Lower leg skin (tissue), 3 donors: ENCODE data around the gene MFNG.

Source experiments
- CTCF ChIP-seq, 3 donors: fragments of 450-650 bp; IDR thresholded peaks; one replicate each; pipeline ENCODE4 v1.5.1; 2016; ENCODE audit warnings: antibody characterized with exemption in 3 of 3, mild to moderate bottlenecking in 3 of 3, moderate library complexity in 2 of 3
- POLR2A ChIP-seq, 2 donors: fragments of 450-650 bp; IDR thresholded peaks; one replicate each; pipeline ENCODE4 v1.6.1; 2016 to 2017; ENCODE audit warnings: antibody characterized with exemption in 2 of 2, mild to moderate bottlenecking in 1 of 2, moderate library complexity in 1 of 2

GRCh38 chr22:37511395-37512104 lies 25.4 kb upstream of the MFNG start:
- no peak for TF ChIP-seq CTCF (IDR thresholded peaks at IDR 0.05)
- TF ChIP-seq POLR2A (IDR thresholded peaks at IDR 0.05), result no peak
